ENCODE measurements around the gene GLE1. TPM values are rescaled to one million over a fixed set of nuclear protein-coding genes. Genes with fewer than 3 reads are reported as not detected.

Gene GLE1
- total and polyA plus RNA-seq, 2 donors (not counting 1 experiment from before 2014, with no cell fraction given) = 14.7 to 23.6 TPM

DNA sequence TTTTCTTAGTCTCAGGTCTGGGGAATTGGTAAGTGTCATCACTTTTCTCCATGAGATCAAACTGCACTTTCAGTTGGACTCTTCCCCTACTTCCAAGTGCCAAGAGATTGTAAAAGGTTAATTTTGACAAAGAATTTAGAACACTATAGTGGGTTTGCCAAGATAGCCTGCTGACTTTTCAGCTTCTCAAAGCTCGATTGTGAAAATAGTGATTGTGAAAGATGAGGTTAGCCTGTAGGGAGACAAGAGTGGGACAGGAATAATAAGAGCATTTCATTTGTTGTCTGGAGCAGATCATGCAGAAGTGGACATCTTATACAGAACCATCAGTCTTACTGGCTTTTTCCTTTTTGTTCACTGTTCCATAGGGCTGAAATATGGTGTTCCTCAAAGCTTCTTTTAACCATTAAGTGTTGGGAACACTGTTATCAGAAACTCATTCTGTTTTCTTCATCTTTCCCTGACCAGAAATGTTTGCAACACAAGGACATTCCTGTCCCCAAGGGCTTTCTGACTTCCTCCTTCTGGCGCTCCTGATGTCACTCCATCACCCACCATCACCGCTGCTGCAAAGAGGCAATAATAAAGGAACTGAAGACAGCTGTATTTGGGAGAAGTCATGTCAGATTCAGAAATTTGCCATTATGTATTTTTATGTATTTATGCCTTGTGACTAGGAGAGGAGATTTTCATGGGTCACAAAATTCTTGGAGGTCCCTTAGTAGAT lies 36.3 kb downstream of the GLE1 start:
- no peaks in the 10 kb centered on the region for H3K9me3 ChIP-seq (ENCODE audit: control insufficient read depth, insufficient read depth, low read depth, low read length)
- no peak overlapping the region for H3K4me3 ChIP-seq (replicated peaks in 1 of 4; ENCODE audit: control extremely low read depth in 1 of 4, insufficient read depth in 1 of 4, low read depth in 3 of 4, low read length in 4 of 4)
- no peak for DNase-seq (ENCODE audit: low read depth in 2 of 2)
- no peaks in the 10 kb centered on the region for H3K4me1 ChIP-seq (ENCODE audit: control insufficient read depth, extremely low read depth, insufficient read depth, low read length)
- no peak overlapping the region for H3K9ac ChIP-seq (ENCODE audit: insufficient read depth, low read length)
- TF ChIP-seq EZH2 (IDR thresholded peaks at IDR 0.05; ENCODE audit: low read length, missing control alignments) = no peak
- no peaks in the 10 kb centered on the region for H3K27me3 ChIP-seq (ENCODE audit: control insufficient read depth, insufficient read depth, low read length)
- no peak overlapping the region for H2AFZ ChIP-seq (ENCODE audit: low read length)
- H3K27ac ChIP-seq (ENCODE audit: insufficient read depth, low read length) = no peak overlapping the region
- H3K79me2 ChIP-seq (ENCODE audit: control insufficient read depth, insufficient read depth, low read length) = no peaks in the 10 kb centered on the region
- no peak overlapping the region for H3K4me2 ChIP-seq (ENCODE audit: extremely low read depth, insufficient read depth, low read length)
- peaks cover 4% of the 10 kb centered on the region for H3K36me3 ChIP-seq (ENCODE audit: control insufficient read depth, insufficient read depth, low read length)
- H4K20me1 ChIP-seq (ENCODE audit: control insufficient read depth, extremely low read depth, insufficient read depth, low read length) = no peaks in the 10 kb centered on the region

DNA sequence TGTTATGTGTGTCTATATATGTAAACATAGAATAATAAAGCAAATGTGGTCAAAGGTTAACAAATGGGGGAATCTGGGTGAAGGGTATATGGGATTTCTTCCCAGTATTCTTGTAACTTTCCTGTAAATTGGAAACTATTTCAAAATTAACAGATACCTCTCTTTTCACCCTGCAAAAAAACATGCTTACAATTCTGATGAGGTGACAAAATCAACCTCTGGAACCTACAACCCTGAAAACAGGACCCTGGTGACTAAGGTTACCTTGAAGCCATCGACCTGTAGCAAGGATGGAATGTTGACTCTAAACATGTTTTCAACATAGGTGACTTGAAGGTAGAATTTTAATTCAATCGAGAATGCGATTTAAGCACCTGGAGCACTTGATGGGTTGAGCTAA lies 42.0 kb downstream of the GLE1 start:
- Histone ChIP-seq H3K9me3 (ENCODE audit: control insufficient read depth, insufficient read depth, low read depth, low read length) (no peaks in the 10 kb centered on the region), H3K36me3 (ENCODE audit: control insufficient read depth, insufficient read depth, low read length) (no peaks in the 10 kb centered on the region), H4K20me1 (ENCODE audit: control insufficient read depth, extremely low read depth, insufficient read depth, low read length) (no peaks in the 10 kb centered on the region), H3K9ac (ENCODE audit: insufficient read depth, low read length) (no peak overlapping the region), H3K27ac (ENCODE audit: insufficient read depth, low read length) (no peak overlapping the region), H3K79me2 (ENCODE audit: control insufficient read depth, insufficient read depth, low read length) (no peaks in the 10 kb centered on the region), H2AFZ (ENCODE audit: low read length) (no peak overlapping the region), H3K27me3 (ENCODE audit: control insufficient read depth, insufficient read depth, low read length) (no peaks in the 10 kb centered on the region), H3K4me2 (ENCODE audit: extremely low read depth, insufficient read depth, low read length) (no peak overlapping the region), H3K4me1 (ENCODE audit: control insufficient read depth, extremely low read depth, insufficient read depth, low read length) (peaks cover 18% of the 10 kb centered on the region), H3K4me3 (replicated peaks in 1 of 4; ENCODE audit: control extremely low read depth in 1 of 4, insufficient read depth in 1 of 4, low read depth in 3 of 4, low read length in 4 of 4) (no peak overlapping the region)
- TF ChIP-seq, protein P1, sequence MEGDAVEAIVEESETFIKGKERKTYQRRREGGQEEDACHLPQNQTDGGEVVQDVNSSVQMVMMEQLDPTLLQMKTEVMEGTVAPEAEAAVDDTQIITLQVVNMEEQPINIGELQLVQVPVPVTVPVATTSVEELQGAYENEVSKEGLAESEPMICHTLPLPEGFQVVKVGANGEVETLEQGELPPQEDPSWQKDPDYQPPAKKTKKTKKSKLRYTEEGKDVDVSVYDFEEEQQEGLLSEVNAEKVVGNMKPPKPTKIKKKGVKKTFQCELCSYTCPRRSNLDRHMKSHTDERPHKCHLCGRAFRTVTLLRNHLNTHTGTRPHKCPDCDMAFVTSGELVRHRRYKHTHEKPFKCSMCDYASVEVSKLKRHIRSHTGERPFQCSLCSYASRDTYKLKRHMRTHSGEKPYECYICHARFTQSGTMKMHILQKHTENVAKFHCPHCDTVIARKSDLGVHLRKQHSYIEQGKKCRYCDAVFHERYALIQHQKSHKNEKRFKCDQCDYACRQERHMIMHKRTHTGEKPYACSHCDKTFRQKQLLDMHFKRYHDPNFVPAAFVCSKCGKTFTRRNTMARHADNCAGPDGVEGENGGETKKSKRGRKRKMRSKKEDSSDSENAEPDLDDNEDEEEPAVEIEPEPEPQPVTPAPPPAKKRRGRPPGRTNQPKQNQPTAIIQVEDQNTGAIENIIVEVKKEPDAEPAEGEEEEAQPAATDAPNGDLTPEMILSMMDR (conservative IDR thresholded peaks at IDR 0.05 in 1 of 2, IDR thresholded peaks at IDR 0.05 in 1 of 2; ENCODE audit: low read depth in 1 of 2, low read length in 2 of 2) = no peak
- TF ChIP-seq EZH2 (IDR thresholded peaks at IDR 0.05; ENCODE audit: low read length, missing control alignments) = no peak
- no peak for DNase-seq (ENCODE audit: low read depth in 2 of 2)

DNA sequence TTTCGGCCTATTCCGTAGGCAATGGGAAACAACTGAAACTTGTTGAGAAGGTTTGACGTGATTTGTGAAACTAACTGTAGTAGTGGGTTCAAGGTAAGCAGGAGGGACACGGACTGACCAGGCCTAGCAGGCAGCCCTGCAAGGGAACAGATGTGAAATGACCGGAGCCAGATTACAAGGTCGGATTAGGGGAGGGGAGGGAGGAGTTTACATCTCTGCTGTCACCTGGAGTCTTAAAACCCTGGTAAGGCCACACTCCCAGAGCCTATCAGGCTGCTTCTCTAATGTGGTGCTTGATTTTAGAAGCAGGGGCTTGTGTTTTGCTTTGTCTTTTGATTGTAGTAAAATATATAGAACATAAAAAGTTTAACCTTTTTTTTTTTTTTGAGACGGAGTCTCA lies 44.4 kb downstream of the GLE1 start:
- Histone ChIP-seq H3K9me3 (ENCODE audit: control insufficient read depth, insufficient read depth, low read depth, low read length) (no peaks in the 10 kb centered on the region), H3K27ac (ENCODE audit: insufficient read depth, low read length) (no peak overlapping the region), H2AFZ (ENCODE audit: low read length) (no peak overlapping the region), H3K4me2 (ENCODE audit: extremely low read depth, insufficient read depth, low read length) (no peak overlapping the region), H3K9ac (ENCODE audit: insufficient read depth, low read length) (no peak overlapping the region), H3K36me3 (ENCODE audit: control insufficient read depth, insufficient read depth, low read length) (no peaks in the 10 kb centered on the region), H3K4me3 (replicated peaks in 1 of 4; ENCODE audit: control extremely low read depth in 1 of 4, insufficient read depth in 1 of 4, low read depth in 3 of 4, low read length in 4 of 4) (no peak overlapping the region), H4K20me1 (ENCODE audit: control insufficient read depth, extremely low read depth, insufficient read depth, low read length) (no peaks in the 10 kb centered on the region), H3K4me1 (ENCODE audit: control insufficient read depth, extremely low read depth, insufficient read depth, low read length) (peaks cover 18% of the 10 kb centered on the region), H3K79me2 (ENCODE audit: control insufficient read depth, insufficient read depth, low read length) (peaks cover 14% of the 10 kb centered on the region), H3K27me3 (ENCODE audit: control insufficient read depth, insufficient read depth, low read length) (no peaks in the 10 kb centered on the region)
- TF ChIP-seq, protein P1 (conservative IDR thresholded peaks at IDR 0.05 in 1 of 2, IDR thresholded peaks at IDR 0.05 in 1 of 2; ENCODE audit: low read depth in 1 of 2, low read length in 2 of 2) = no peak
- TF ChIP-seq EZH2 (IDR thresholded peaks at IDR 0.05; ENCODE audit: low read length, missing control alignments) = no peak
- DNase-seq (ENCODE audit: low read depth in 2 of 2) = no peak
